HG03432 (cell line): Measurements from ENCODE around the gene NRXN3.

Experiments
- ATAC-seq: cut with Tn5 transposase; IDR thresholded peaks from one replicate; pipeline ENCODE4 v1.9.1; 2021; ENCODE audit warnings: mild to moderate bottlenecking, moderate library complexity; ENCODE audit not compliant: unreplicated experiment

NRXN3 gene

GRCh38 chr14:78614593-78614992 is 444.4 kb downstream of the NRXN3 start:
- no peak for ATAC-seq

- ATAC-seq: no peak
Observed at GRCh38 chr14:78617735-78618134, 447.6 kb downstream of the NRXN3 start.

GRCh38 chr14:78618368-78618767 is 448.2 kb downstream of the NRXN3 start:
- ATAC-seq: no peak

- ATAC-seq: no peak
Observed at GRCh38 chr14:78627114-78627513, 456.9 kb downstream of the NRXN3 start.

GRCh38 chr14:78631551-78631950 is 461.4 kb downstream of the NRXN3 start:
- ATAC-seq: no peak

- ATAC-seq: no peak
Observed at GRCh38 chr14:78633752-78634151, 463.6 kb downstream of the NRXN3 start.

- ATAC-seq: no peak
Observed at GRCh38 chr14:78637489-78637888, 467.3 kb downstream of the NRXN3 start.

- no peak for ATAC-seq
Observed at GRCh38 chr14:78637908-78638475, 467.8 kb downstream of the NRXN3 start.

GRCh38 chr14:78638926-78639325 is 468.8 kb downstream of the NRXN3 start:
- no peak for ATAC-seq

GRCh38 chr14:78644824-78645559 is 474.8 kb downstream of the NRXN3 start:
- ATAC-seq: no peak

GRCh38 chr14:78652727-78653126 is 482.6 kb downstream of the NRXN3 start:
- no peak for ATAC-seq

GRCh38 chr14:78653173-78653572 is 483.0 kb downstream of the NRXN3 start:
- ATAC-seq: no peak

GRCh38 chr14:78657451-78657850 is 487.3 kb downstream of the NRXN3 start:
- no peak for ATAC-seq

- no peak for ATAC-seq
Observed at GRCh38 chr14:78664841-78665240, 494.7 kb downstream of the NRXN3 start.

- no peak for ATAC-seq
Observed at GRCh38 chr14:78666336-78667056, 496.3 kb downstream of the NRXN3 start.

- ATAC-seq: no peak
Observed at GRCh38 chr14:78667141-78667540, 497.0 kb downstream of the NRXN3 start.

GRCh38 chr14:78673845-78674244 is 503.7 kb downstream of the NRXN3 start:
- no peak for ATAC-seq

- no peak for ATAC-seq
Observed at GRCh38 chr14:78674820-78675219, 504.6 kb downstream of the NRXN3 start.

GRCh38 chr14:78683206-78683605 is 513.0 kb downstream of the NRXN3 start:
- ATAC-seq: no peak

- no peak for ATAC-seq
Observed at GRCh38 chr14:78683981-78684380, 513.8 kb downstream of the NRXN3 start.

- ATAC-seq: no peak
Observed at GRCh38 chr14:78688503-78688902, 518.3 kb downstream of the NRXN3 start.

GRCh38 chr14:78690836-78691235 is 520.7 kb downstream of the NRXN3 start:
- ATAC-seq: no peak
